ENCODE results near the gene MYO7B.

MYO7B gene

GRCh38 chr2:127664065-127664894, 128.8 kb downstream of the MYO7B start:
- no peak for DNase-seq (ENCODE audit: low read depth)

GRCh38 chr2:127664895-127665225, 129.4 kb downstream of the MYO7B start:
- DNase-seq (ENCODE audit: low read depth) = no peak

GRCh38 chr2:127665267-127665893, 129.9 kb downstream of the MYO7B start:
- no peak for DNase-seq (ENCODE audit: low read depth)

GRCh38 chr2:127669056-127669455, 133.6 kb downstream of the MYO7B start:
- no peak for DNase-seq (ENCODE audit: low read depth)

- no peak for DNase-seq (ENCODE audit: low read depth)
Measured at GRCh38 chr2:127670055-127670956, 134.8 kb downstream of the MYO7B start.

- DNase-seq (ENCODE audit: low read depth) = no peak
Measured at GRCh38 chr2:127670957-127671290, 135.4 kb downstream of the MYO7B start.

- DNase-seq (ENCODE audit: low read depth) = no peak
Measured at GRCh38 chr2:127671557-127672302, 136.2 kb downstream of the MYO7B start.

- DNase-seq (ENCODE audit: low read depth) = no peak
Measured at GRCh38 chr2:127672341-127673224, 137.1 kb downstream of the MYO7B start.

GRCh38 chr2:127673291-127674069, 138.0 kb downstream of the MYO7B start:
- no peak for DNase-seq (ENCODE audit: low read depth)

- DNase-seq (ENCODE audit: low read depth) = no peak
Measured at GRCh38 chr2:127674241-127675209, 139.0 kb downstream of the MYO7B start.

- DNase-seq (ENCODE audit: low read depth) = no peak
Measured at GRCh38 chr2:127675331-127676261, 140.1 kb downstream of the MYO7B start, which contains the start of gene LIMS2. Gene LIMS2 (minus strand): TSS chr2:127675530. CDS start chr2:127675024, 506 bp downstream.

GRCh38 chr2:127676906-127677305, 141.4 kb downstream of the MYO7B start:
- no peak for DNase-seq (ENCODE audit: low read depth)

GRCh38 chr2:127678531-127678930, 143.0 kb downstream of the MYO7B start:
- DNase-seq (ENCODE audit: low read depth) = no peak

- no peak for DNase-seq (ENCODE audit: low read depth)
Measured at GRCh38 chr2:127678991-127679390, 143.5 kb downstream of the MYO7B start.

- DNase-seq (ENCODE audit: low read depth) = no peak
Measured at GRCh38 chr2:127679680-127680361, 144.3 kb downstream of the MYO7B start.

GRCh38 chr2:127680706-127681287, 145.3 kb downstream of the MYO7B start:
- no peak for DNase-seq (ENCODE audit: low read depth)

- DNase-seq (ENCODE audit: low read depth) = no peak
Measured at GRCh38 chr2:127681288-127681804, 145.9 kb downstream of the MYO7B start.

Data from T-helper 22 cell (primary cell).